ENCODE results near the gene PSD2. TPM values are rescaled to one million over a fixed set of nuclear protein-coding genes. Genes with fewer than 3 reads are reported as not detected.

The PSD2 gene
- total and polyA plus RNA-seq, 8 donors: 0.06 to 2.5 (median 1.7) TPM; not detected in 1

DNA sequence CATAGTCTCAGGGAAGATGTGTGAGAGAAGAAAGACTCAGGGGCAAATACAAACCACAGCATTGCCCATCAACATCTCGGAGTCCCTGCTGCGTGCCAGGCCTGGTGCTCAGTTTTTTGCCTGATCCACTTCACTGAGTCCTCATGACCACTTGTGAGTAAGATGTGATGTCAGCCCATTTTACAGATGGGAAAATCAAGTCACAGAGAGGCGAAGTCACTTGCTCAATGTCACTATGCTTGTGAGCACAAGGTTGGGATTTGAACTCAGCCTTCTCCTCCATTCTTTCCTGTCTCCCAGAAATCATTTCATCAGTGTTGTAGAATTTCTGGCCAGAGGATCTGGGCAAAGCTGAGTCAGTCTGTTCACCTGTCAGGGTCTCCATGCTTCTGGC, 34.6 kb upstream of the PSD2 start:
- H3K36me3 ChIP-seq: no peaks in the 10 kb centered on the region
- TF ChIP-seq, protein P1, sequence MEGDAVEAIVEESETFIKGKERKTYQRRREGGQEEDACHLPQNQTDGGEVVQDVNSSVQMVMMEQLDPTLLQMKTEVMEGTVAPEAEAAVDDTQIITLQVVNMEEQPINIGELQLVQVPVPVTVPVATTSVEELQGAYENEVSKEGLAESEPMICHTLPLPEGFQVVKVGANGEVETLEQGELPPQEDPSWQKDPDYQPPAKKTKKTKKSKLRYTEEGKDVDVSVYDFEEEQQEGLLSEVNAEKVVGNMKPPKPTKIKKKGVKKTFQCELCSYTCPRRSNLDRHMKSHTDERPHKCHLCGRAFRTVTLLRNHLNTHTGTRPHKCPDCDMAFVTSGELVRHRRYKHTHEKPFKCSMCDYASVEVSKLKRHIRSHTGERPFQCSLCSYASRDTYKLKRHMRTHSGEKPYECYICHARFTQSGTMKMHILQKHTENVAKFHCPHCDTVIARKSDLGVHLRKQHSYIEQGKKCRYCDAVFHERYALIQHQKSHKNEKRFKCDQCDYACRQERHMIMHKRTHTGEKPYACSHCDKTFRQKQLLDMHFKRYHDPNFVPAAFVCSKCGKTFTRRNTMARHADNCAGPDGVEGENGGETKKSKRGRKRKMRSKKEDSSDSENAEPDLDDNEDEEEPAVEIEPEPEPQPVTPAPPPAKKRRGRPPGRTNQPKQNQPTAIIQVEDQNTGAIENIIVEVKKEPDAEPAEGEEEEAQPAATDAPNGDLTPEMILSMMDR (IDR thresholded peaks at IDR 0.05): no peak
- no peak overlapping the region for H3K27ac ChIP-seq
- peaks cover 0 to 4% of the 10 kb centered on the region in 2 donors for H3K4me1 ChIP-seq
- no peak for DNase-seq
- no peak for ATAC-seq
- no peaks in the 10 kb centered on the region for H3K9me3 ChIP-seq
- peaks cover 24 to 88% of the 10 kb centered on the region in 2 donors for H3K27me3 ChIP-seq
- intact Hi-C loops (cut with DNase I): loop anchor here in 1 of 2 donors (10.0 kb wide), 1 partner anchor 126 kb away; no protein-coding TSS in a partner anchor
- H3K4me3 ChIP-seq: no peak overlapping the region

DNA sequence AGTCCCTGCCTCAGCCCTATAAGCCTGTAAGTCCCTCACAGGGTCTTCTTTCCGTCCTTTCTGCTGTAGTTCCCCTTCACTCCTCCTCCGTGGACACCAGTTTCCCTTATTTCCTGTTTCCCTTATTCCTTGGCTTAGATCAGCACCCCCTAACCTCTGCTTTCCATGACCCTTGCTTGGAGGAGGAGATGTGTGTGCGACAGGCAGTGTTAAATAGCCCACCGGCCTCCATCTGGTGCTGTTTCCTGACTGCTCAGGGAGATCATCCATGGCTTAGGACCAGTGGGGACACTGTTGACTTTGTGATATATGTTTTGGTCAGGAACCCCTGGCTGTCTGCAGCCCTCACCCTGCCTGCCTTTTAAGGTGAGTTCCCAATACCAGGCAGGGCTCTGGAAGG, 34.1 kb upstream of the PSD2 start:
- intact Hi-C loops (cut with DNase I): loop anchor here in 1 of 2 donors (10.0 kb wide), 1 partner anchor 127 kb away; no protein-coding TSS in a partner anchor
- Histone ChIP-seq H3K4me3 (no peak overlapping the region), H3K36me3 (no peaks in the 10 kb centered on the region), H3K9me3 (no peaks in the 10 kb centered on the region), H3K4me1 (peaks cover 0 to 4% of the 10 kb centered on the region in 2 donors), H3K27me3 (peaks cover 19 to 84% of the 10 kb centered on the region in 2 donors), H3K27ac (no peak overlapping the region)
- no peak for ATAC-seq
- TF ChIP-seq, protein P1 (IDR thresholded peaks at IDR 0.05): no peak
- no peak for DNase-seq

DNA sequence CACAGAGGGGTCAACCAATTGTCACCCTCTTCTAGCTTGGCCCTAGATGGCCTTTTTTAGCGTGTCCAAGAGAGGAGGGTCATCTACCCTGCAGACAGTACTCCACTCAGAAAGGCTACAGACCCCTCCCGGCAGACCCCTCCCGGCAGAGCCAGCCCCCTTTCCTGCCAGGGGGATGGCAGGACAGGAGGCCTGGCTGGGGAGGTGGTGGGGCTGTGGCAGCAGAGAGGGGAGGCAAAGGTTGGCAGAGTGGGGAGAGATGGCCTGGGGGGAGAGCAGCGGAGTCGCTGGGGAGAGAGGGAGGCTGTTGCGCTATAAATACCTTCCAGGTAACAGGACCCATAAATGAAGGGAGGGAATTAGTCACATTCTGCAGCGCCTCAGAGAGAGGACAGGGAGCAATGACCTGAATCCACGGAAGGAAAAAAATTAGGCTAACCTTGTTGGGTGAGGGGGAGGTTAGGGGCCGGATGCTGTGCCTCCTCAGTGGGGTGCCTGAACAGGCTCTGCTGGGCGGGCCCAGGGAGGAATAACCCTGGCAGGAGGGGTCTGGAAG, 32.9 kb upstream of the PSD2 start:
- peaks cover 14 to 72% of the 10 kb centered on the region in 2 donors for H3K27me3 ChIP-seq
- intact Hi-C loops (cut with DNase I): loop anchor here in 1 of 2 donors (10.0 kb wide), 1 partner anchor 128 kb away; no protein-coding TSS in a partner anchor
- no peaks in the 10 kb centered on the region for H3K9me3 ChIP-seq
- ATAC-seq (no peak), DNase-seq (no peak)
- no peak overlapping the region for H3K4me3 ChIP-seq
- TF ChIP-seq, protein P1 (IDR thresholded peaks at IDR 0.05): no peak
- no peaks in the 10 kb centered on the region for H3K36me3 ChIP-seq
- H3K27ac ChIP-seq: no peak overlapping the region
- H3K4me1 ChIP-seq: peaks cover 0 to 4% of the 10 kb centered on the region in 2 donors

DNA sequence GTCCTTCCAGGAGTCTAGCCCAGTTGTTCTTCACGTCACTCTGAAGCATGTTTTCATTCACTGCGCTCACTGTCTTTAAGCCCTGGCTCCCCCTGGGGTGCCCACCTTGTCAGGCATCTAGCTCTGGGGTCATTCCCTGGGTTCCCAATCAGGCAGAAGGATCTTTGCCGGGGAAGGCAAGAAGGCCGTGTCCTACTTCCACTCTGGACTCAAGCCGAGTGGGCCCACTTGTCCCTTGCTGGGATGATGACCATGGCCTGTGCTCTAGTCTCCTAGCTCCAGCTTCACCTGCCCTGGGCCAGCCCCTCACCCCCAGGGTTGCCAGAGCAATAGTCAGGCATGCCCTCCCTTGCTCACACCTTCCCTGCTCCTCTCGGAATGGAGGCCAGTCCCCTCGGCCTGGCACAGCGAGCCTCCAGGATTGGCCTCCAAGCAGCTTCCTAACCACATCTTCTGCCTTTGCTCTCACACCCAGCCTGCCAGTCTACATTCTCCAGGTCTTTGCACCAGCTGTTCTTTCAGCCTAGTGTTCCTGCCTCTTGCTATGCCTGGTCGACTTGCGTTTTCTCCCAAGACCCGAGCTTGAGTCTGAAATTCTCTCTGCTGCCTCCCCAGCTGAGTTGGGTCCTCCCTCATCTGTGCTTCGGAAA, 32.2 kb upstream of the PSD2 start:
- Histone ChIP-seq H3K36me3 (no peaks in the 10 kb centered on the region), H3K4me1 (peaks cover 0 to 4% of the 10 kb centered on the region in 2 donors), H3K27me3 (peaks cover 14 to 64% of the 10 kb centered on the region in 2 donors), H3K4me3 (no peak overlapping the region), H3K27ac (no peak overlapping the region), H3K9me3 (no peaks in the 10 kb centered on the region)
- DNase-seq (no peak), ATAC-seq (no peak)
- TF ChIP-seq, protein P1 (IDR thresholded peaks at IDR 0.05): no peak
- intact Hi-C loops (cut with DNase I): loop anchor here in 1 of 2 donors (10.0 kb wide), 1 partner anchor 129 kb away; no protein-coding TSS in a partner anchor

Data from left lung (tissue), 10 donors.